Tibial artery (tissue), 4 donors: Measurements from ENCODE around the gene SUPV3L1.

Experiments used
- DNase-seq, 2 donors: peaks; one replicate each; pipeline ENCODE4 v3.0.0-alpha.2; 2019
- H3K27ac ChIP-seq, 2 donors: fragments of 200-600 bp; sonication (generic) in 1 of 2; 1 replicate in 1 of 2; 2 replicates in 1 of 2; pipeline ENCODE4 v1.5.1; 2018 to 2019; ENCODE audit warnings: mild to moderate bottlenecking in 1 of 2
- H3K27me3 ChIP-seq, 2 donors: fragments of 200-600 bp; sonication (generic) in 1 of 2; one replicate each; pipeline versions ENCODE4 v1.5.1 to v1.6.0; 2016 to 2019
- H3K36me3 ChIP-seq, 3 donors: fragments of 200-600 bp; sonication (generic) in 2 of 3; one replicate each; pipeline ENCODE4 v1.5.1; 2016 to 2019; ENCODE audit warnings: mild to moderate bottlenecking in 2 of 3
- H3K4me1 ChIP-seq, 4 donors: fragments of 200-600 bp; sonication (generic) in 2 of 4; 1 replicate in 3 of 4; 2 replicates in 1 of 4; pipeline ENCODE4 v1.5.1; 2016 to 2019
- H3K4me3 ChIP-seq, 2 donors: fragments of 200-600 bp; sonication (generic) in 1 of 2; 1 replicate in 1 of 2; 2 replicates in 1 of 2; pipeline ENCODE4 v1.5.1; 2018 to 2019; ENCODE audit warnings: mild to moderate bottlenecking in 2 of 2
- H3K9me3 ChIP-seq, 3 donors: fragments of 200-600 bp; sonication (generic) in 1 of 3; one replicate each; pipeline ENCODE4 v1.5.1; 2016 to 2019
- intact Hi-C: fragments of 100-400 bp; cut with DNase I; formaldehyde crosslinking; loops from one replicate; pipeline ENCODE4 v1.15.0; 2023; ENCODE audit warnings: low total_unique reads
- TF ChIP-seq, protein P1 (sequence below), 2 experiments: fragments of 200-600 bp in 1 of 2; fragments of 450-650 bp in 1 of 2; IDR thresholded peaks; one replicate each; pipeline ENCODE4 v1.5.1; 2017 to 2019; ENCODE audit warnings: antibody characterized with exemption in 2 of 2, mild to moderate bottlenecking in 1 of 2, moderate library complexity in 1 of 2

Gene SUPV3L1

DNA sequence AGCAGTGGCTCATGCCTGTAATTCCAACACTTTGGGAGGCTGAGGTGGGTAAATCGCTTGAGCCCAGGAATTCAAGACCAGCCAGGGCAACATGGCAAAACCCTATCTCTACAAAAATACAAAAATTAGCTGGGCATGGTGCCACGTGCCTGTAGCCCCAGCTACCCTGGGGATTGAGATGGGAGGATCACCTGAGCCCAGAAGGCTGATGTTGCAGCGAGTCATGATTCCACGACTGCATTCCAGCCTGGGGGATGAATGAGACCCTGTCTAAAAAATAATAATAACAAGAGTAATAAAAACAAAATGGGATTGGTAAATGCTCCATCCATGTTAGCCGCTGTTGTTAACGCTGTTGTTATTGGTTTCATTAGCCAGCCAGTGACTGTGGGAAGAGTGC, 38.8 kb downstream of the SUPV3L1 start:
- H3K36me3 ChIP-seq: no peaks in the 10 kb centered on the region
- H3K9me3 ChIP-seq: no peaks in the 10 kb centered on the region
- DNase-seq: no peak
- peaks cover 0 to 22% of the 10 kb centered on the region in 2 donors for H3K27me3 ChIP-seq
- intact Hi-C loops: no loop called here
- TF ChIP-seq, protein P1, sequence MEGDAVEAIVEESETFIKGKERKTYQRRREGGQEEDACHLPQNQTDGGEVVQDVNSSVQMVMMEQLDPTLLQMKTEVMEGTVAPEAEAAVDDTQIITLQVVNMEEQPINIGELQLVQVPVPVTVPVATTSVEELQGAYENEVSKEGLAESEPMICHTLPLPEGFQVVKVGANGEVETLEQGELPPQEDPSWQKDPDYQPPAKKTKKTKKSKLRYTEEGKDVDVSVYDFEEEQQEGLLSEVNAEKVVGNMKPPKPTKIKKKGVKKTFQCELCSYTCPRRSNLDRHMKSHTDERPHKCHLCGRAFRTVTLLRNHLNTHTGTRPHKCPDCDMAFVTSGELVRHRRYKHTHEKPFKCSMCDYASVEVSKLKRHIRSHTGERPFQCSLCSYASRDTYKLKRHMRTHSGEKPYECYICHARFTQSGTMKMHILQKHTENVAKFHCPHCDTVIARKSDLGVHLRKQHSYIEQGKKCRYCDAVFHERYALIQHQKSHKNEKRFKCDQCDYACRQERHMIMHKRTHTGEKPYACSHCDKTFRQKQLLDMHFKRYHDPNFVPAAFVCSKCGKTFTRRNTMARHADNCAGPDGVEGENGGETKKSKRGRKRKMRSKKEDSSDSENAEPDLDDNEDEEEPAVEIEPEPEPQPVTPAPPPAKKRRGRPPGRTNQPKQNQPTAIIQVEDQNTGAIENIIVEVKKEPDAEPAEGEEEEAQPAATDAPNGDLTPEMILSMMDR (IDR thresholded peaks at IDR 0.05): no peak
- H3K27ac ChIP-seq: no peak overlapping the region
- peaks cover 0 to 3% (median 0%) of the 10 kb centered on the region in 4 donors for H3K4me1 ChIP-seq
- H3K4me3 ChIP-seq: no peak overlapping the region

DNA sequence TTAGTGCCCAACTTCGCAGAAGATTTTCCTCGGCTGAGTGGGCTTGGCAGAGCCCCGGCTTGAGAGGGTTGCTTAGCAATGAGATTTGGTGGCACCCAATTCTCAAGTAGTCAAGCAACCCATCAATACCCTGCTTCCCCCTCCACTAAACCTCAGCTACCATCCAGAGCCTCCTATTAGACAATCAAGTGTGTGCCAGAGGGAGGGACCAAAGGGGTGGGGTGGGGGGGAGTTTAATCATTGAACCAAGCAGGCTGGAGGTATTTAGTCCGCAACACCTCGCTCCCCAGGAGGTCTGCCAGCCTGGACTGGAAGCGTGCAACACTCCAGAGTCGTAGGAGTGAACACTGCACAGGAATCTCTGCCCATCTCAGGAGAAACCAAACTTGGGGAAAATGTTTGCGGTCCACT, 40.0 kb downstream of the SUPV3L1 start, which contains the start of gene HKDC1:
TSS of gene HKDC1 (plus strand) at position 292 of the 411 bp plus-strand sequence. CDS start at position 396, 104 bp downstream.
- Histone ChIP-seq H3K4me3 (no peak within 1 kb of the TSS), H3K27me3 (peaks cover 0 to 19% of the 10 kb centered on the region in 2 donors), H3K9me3 (no peaks in the 10 kb centered on the region), H3K4me1 (peaks cover 0 to 3% (median 0%) of the 10 kb centered on the region in 4 donors), H3K36me3 (no peaks in the 10 kb centered on the region), H3K27ac (no peak within 1 kb of the TSS)
- intact Hi-C loops: no loop called here
- TF ChIP-seq, protein P1 (IDR thresholded peaks at IDR 0.05): no peak
- no peak for DNase-seq

DNA sequence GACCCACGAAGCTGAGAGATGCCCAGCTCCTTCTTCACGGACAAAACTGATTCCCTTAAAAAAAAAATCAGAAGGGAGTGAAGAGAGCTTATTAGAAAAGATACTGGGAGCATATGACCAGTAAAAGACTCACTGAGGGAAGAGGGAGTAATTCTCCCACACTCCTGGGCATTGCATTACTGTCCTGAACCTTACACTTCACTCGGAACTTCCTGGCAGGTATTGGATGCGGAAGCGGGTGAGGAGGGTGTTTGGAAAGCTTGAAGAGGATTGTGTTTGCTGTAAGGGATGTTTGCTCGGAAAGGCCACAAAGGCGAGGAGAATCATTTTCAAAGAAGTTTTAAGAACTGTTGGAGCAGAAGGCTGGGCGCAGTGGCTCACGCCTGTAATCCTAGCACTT, 40.5 kb downstream of the SUPV3L1 start:
- peaks cover 0 to 6% (median 0%) of the 10 kb centered on the region in 4 donors for H3K4me1 ChIP-seq
- H3K4me3 ChIP-seq: no peak overlapping the region
- H3K27ac ChIP-seq: no peak overlapping the region
- peaks cover 0 to 19% of the 10 kb centered on the region in 2 donors for H3K27me3 ChIP-seq
- no peaks in the 10 kb centered on the region for H3K9me3 ChIP-seq
- no peaks in the 10 kb centered on the region for H3K36me3 ChIP-seq
- DNase-seq: no peak
- TF ChIP-seq, protein P1 (IDR thresholded peaks at IDR 0.05): no peak
- intact Hi-C loops: no loop called here

DNA sequence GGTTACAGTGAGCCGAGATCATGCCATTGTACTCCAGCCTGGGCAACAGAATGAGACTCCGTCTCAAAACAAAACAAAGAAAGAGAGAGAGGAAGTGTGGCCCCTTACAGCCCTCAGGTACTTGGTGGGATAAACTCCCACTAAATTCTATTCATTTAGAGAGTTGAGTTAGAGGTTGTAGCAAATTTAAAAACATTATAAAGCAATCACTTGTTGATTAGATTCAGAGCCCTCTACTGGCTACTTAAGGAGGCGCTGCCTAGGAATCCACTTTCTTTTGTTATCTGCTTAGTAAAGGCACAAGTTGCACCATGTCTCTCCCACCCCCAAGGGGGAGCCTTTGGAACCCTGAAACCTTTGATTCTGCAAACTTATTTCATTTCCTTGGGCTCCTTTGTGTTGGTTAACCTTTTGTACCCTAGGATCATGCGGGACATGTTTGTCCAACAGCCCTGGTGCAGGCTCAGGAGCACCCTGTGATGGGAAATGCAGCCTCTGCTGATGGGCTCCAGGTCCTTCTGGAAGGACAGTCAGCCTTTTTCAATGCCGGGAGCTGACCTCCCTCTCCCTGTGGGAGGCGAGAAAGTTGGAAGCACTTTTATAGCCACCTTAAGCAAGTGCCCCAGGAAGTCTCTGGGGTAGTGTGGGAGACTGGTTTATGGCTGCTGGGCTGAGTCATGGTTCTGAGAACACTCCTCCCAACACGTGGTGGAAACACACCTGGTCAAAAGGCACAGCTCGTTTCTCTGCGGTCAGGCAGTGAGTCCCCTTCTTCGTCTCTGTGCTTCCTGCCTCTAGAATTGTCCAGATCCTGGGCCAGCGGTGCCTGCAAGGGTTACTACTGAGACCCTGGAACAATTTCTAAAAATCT, 42.4 kb downstream of the SUPV3L1 start:
- peaks cover 0 to 24% of the 10 kb centered on the region in 2 donors for H3K27me3 ChIP-seq
- DNase-seq: no peak
- H3K36me3 ChIP-seq: no peaks in the 10 kb centered on the region
- intact Hi-C loops: no loop called here
- H3K4me1 ChIP-seq: peaks cover 0 to 10% (median 0%) of the 10 kb centered on the region in 4 donors
- no peaks in the 10 kb centered on the region for H3K9me3 ChIP-seq
- no peak overlapping the region for H3K4me3 ChIP-seq
- H3K27ac ChIP-seq: no peak overlapping the region
- TF ChIP-seq, protein P1 (IDR thresholded peaks at IDR 0.05): peak; percentile 39 to 55

DNA sequence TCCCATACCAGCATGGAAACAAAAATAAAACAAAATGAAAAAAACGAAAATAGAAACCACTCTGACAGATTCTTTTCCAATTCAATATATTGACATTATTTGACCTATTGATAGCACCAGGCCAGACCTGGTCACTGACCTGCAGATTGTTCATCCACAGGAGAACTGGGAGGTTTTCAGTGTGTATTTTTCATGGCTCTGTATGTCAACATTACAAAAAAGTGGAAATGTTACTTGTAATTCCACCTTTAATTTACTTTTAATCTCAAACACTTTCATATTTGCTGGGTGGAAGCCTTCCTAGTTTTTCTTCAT, 43.0 kb downstream of the SUPV3L1 start:
- no peak for DNase-seq
- H3K9me3 ChIP-seq: no peaks in the 10 kb centered on the region
- TF ChIP-seq, protein P1 (IDR thresholded peaks at IDR 0.05): no peak
- intact Hi-C loops: no loop called here
- H3K4me1 ChIP-seq: peaks cover 0 to 10% (median 0%) of the 10 kb centered on the region in 4 donors
- H3K36me3 ChIP-seq: no peaks in the 10 kb centered on the region
- H3K27me3 ChIP-seq: peaks cover 0 to 24% of the 10 kb centered on the region in 2 donors
- H3K27ac ChIP-seq: no peak overlapping the region
- no peak overlapping the region for H3K4me3 ChIP-seq
